HG02623 (cell line): ENCODE measurements around the gene ARHGAP33.
"Not testable (repeated sequence)": the region's sequence is repeated elsewhere in the genome, so short reads cannot be mapped to it uniquely, and the experiment has no call there.

Experiments
- ATAC-seq: cut with Tn5 transposase; IDR thresholded peaks from one replicate; pipeline ENCODE4 v1.9.1; 2021; ENCODE audit warnings: moderate library complexity; ENCODE audit not compliant: unreplicated experiment

The ARHGAP33 gene

DNA sequence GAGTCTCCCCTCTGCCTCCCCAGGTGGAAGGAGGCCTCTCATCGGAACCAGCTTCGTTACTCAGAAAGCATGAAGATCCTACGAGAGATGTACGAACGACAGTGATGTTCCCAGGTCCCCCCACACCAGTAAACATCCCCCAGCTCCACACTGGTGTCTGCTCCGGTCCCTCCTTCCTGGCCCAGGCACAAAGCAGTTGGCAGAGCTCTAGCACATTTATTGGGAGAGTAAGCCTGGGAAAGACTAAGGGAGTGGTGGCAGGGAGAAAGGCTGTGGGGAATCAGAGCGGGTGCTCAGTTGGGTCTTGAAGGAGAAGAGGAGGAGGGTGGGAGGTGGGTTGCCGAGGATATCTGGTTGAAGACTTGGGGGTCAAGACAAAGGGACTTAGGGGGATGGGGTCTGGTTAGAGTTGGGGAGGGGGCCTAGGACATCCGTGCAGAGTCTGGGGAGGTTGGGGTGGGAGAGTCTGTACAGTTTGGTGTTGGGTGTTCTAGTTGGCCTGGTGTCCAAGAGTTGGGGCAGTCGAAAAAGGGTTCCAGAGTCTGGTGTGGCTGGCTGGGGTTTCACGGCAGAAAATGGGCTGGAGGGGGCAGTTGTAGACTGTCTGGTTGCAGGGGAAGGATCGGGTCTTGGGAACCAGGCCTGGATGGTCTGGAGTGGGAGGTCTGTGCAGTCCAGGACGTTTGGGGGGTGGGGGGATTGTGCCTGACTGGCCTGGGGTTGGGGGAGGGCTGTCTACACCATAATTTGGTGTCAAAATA is 20.8 kb upstream of the ARHGAP33 start:
- ATAC-seq = no peak

DNA sequence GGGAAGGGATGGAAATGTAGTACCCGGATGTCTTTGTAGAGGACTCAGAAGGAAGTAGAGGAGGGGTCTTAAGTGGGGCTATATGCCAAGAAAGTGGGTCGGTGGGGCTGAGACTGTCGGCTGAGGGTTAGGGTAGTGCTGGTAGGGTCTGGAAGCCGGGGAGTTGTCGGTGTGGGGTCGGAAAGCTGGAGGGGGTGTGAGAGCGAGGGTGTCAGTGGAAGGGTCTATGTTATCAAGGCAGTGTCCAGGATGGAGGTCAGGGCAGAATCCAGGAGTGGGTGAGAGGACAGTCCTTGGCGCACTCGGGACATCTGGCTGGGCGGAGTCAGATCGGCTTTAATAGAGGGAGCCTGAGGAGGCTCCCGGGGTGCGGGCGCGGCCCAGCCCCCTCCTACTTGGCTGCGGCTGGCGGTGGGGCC is 20.2 kb upstream of the ARHGAP33 start:
- ATAC-seq = no peak

DNA sequence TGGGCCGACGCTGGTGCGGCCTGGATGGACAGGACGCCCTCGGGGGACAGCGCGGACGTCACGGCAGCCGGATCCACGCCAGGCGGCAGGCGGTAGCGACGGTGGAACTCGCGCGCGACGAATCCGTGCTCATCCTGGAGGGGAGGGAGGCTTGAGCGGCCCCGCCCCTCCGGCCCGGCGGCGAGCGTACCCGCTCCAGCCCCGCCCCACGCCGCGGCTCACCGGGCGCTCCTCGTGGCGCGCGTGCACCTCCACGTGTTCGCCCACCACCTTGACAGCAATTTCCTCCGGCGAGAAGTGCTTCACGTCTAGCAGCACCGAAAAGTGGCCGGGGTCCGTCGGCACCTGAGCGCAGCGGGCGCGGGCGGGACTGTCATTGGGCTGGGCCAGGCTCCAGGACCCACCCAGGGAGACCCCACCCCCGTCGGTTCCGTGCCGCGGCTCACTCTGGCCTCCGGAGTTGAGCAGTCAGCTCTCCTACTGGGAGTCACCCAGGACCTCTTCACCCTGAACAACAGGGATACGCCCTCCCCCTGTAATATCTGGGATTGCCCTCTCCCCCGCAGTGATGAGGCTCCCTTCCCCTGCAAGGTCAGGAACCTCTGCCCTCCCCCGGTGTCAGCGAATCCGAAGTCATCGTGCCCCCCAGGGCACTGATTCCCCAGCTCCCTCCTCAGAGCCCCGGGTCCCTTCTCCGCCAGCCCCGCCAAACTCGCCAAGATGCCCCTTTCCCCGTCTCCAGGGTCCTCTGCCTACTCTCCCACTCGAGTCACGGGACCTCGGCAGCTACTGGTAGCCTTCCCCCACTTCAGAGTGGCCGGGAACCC is 19.6 kb upstream of the ARHGAP33 start:
- no peak for ATAC-seq

DNA sequence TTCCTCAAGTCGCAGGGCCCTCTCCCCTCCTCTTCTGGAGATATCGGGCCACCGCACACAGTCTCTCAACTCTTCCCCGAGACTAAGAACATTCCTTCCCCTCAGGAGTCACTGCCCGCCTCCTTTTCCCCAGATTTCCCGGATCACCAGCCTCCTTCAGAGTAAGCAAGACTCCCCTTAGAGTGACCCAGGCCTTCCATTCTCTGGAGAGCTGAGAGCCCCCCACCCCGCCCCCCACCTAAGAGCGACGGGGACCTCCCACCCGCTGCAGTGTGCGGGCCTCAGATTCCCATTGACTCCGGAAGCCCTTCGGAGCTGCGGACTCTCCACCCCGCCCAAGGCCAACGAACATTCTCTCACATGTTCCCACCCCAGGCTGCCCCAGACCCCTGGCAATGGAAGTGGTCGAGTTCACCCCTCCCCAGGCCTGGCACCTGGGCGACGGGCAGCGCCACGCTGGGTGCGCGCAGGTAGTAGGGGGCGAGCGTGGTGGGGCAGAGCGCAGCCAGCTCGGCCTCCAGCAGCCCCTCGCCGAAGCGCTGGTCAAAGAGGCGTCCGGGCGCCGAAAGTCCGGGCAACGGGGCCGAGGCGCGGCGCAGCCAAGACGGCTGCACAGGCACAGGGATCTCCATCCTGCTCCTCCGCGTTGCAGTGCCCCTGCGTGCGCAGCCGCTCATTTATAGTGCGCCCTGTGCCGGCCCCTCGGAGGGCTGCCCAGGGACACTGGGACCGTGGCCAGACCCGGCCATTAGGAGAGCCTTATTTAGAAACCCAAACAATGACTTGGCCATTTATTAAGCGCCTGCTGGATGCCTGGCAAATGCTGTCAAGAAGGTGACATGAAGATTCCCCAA is 18.8 kb upstream of the ARHGAP33 start, which contains the start of gene HSPB6:
Gene HSPB6 (minus strand): TSS at position 653 of the 854 bp plus-strand sequence. CDS start 21 bp downstream, at position 632.
- ATAC-seq = no peak

DNA sequence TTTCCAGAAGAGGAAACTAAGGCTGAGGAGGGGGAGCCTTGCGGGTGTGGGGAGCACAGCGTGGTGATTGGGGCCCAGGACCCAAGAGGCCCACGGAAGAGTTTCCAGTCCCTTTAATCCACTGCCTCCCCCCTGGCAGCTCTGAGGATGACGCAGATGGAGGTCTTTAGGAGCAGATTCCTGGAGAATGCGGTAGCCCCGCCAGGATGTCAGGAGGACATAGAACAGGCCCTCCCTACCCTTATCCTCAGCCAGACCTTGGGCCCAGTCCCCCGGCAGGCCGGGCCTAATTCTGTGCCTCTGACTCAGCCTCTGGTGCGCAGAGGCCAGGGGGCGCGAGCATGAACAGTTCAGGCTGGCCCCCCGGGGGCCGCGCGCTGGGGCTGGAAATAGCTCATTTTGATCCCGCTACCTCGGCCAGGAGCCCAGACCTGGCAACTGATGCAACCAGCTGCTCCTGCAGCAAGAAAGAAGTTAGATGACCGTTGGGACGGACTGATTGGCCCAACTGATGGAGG is 18.1 kb upstream of the ARHGAP33 start:
- ATAC-seq = no peak

DNA sequence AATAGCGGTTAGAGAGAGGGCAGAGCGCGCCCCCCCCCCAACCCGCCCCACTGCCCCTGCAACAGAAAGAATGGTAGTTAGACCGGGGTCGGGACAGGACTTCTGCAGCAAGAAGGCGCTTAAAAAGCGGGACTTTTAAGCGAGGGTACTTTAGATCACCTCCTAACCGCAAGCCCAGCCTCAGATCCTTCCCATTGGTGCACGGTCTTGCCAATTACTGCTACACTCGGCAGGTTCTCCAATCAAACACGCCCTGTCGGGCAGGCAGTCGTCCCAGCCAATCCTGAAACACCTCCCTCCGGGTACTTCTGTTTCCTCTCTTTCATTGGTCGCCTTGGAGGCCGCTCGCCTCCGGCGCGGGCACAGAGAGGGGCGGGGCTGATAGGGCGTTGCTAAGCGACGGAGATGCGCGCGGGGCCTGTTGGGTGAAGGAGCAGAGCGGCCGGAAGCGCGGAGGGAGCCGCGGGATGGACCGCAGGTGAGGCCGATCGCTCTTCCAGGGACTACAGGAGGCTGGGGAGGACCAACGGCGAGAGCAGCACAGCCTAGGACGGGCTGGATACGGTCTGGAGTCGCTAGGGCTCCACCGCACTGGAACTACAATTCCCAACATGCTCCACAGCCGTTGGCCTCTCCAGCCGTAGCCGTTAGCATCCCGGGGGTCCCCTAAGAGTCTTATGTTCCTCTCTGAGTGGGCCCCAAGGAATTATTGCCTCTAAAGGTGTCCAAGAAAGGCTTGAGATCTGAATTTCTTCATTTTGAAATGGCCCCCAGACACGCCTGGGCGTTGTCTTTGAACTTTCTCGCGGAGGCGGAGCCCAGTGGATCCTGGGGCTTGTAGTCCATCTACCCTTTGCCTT is 17.4 kb upstream of the ARHGAP33 start, which contains the start of gene PROSER3:
Gene PROSER3 (plus strand): TSS at position 428 of the 860 bp plus-strand sequence. CDS start 40 bp downstream, at position 468.
- ATAC-seq = peak; percentile 94

DNA sequence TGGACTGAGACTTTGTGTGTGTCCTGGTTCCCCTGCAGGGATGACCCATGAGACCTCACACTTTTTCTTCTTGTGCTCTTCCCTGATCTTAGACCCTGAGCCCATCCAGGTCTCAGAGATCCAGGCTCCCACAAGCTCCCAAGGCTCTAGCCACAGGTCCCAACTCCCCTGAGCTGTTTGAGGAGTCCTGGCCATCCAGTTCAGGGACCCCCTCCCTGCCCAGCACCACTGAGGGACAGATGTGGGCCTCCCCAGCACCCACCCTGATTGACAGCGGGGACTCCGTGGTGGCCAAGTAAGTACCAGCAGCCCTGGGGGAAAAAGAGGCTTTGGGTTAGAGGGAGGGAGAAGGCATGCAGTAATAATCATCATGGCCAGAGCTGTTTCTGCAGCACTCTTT is 15.7 kb upstream of the ARHGAP33 start:
- no peak for ATAC-seq

DNA sequence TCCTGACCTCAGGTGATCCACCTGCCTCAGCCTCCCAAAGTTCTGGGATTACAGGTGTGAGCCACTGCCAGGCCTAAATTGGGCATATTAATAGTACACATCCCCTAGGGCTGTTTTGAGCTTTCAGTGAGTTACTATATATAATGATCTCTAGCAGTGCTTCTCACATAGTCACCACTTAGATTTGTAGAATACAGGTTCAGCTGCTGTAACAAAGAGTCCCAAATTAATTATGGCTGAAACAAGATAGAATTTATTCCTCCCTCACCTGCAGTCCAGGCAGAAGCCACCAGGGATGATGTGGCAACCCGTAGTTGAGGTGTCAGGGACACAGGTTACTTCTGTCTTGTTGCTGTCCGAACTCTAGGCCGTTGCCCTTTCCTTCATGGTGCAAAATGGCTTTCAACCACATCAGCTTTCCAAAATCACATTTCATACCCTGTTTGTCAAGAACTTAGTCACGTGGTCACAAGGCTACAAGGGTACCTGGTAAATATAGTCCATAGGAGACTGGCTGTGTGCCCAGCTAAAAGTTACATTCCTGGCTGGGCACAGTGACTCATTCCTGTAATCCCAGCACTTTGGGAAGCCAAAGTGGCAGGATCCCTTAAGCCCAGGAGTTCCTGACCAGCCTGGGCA is 14.5 kb upstream of the ARHGAP33 start:
- no peak for ATAC-seq

DNA sequence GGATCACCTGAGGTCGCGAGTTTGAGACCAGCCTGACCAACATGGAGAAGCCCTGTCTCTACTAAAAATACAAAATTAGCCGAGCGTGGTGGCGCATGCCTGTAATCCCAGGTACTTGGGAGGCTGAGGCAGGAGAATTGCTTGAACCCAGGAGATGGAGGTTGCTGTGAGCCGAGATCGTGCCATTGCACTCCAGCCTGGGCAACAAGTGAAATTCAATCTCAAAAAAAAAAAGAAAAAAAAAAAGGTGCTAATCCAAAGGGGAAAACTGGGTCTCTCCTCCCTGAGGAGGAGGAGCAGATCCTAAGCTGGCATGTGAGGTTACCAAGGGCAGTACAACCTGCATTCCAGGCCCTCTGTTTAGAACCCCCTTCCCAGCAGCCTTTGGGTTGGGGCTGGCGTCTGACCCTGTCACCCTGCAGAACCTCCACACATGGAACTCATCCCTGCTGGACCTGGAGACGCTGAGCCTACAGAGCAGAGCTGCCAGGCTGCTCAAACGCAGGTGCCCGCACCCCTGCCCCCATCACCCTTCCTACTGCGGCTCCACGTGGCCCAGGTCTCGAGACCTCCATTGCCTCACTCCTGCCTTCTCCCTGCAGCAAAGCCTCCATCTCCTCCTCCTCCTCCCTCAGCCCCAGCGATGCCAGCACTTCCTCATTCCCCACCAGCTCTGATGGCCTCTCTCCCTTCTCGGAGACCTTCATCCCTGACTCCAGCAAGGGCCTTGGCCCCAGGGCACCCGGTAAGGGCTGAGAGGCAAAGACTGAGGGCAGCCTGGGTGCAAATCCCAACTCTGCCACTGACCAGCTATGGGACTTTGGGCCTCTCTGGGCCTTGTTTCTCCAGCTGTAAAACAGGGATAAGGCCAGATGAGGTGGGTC is 10.7 kb upstream of the ARHGAP33 start:
- ATAC-seq = no peak

DNA sequence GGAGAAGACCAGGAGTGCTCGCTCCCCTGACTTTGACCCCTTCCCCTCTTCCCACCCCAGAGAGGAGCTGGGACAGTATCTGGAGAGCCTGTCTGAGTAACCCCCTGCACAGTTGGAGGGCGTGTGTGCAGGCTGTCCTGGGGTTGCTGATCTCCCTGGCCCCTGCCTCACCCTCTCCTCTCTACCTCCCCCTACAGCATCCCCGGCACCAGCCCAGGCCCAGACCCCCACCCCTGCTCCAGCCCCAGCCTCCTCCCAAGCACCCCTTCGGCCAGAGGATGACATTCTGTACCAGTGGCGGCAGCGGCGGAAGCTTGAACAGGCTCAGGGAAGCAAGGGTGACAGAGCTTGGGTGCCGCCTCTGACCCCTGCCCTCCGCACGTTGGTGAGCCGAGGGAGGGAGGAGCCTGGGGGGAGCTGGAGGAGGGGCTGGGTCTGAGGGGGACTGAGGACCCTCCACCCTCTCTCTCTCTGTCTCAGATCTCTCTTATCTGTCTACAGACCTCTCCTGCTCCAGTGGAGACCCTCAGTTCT is 8.7 kb upstream of the ARHGAP33 start:
- no peak for ATAC-seq

DNA sequence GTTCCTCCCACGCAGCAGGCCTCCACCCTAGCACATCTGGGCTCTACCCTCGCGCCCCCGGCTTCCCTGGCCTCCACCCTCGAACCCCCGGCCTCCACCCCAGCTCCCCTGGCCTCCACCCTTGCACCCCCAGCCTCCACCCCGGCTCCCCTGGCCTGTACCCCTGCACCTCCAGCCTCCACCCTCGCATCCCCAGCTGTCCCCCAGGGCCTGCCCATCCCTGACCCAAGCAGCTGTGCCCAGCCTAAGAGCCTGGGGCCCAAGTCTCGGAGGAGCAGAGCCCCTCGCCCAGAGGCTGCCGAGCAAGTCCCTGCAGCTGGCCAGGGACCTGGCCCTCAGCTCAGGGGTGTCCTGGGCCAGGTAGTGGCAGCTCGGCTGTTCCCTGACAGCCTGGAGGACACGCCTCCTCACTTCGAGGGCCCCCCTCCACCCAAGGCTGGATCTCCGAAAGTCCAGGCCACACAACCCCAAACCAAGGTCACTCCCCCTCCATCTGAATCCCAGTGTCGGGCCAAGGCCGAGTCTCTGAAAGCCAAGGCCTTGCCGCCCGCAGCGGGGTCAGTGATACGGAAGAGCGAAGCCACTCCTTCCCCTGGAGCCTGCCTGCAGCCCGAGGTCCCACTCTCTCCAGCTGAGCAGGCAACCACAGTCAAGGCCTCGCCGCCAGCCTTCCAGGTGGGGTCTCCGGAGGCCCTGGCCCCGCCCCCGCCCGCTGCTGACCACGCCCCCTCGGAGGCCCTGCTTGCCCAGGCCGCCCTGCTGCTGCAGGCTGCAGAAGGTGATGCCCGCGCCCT is 7.9 kb upstream of the ARHGAP33 start:
- ATAC-seq = no peak

DNA sequence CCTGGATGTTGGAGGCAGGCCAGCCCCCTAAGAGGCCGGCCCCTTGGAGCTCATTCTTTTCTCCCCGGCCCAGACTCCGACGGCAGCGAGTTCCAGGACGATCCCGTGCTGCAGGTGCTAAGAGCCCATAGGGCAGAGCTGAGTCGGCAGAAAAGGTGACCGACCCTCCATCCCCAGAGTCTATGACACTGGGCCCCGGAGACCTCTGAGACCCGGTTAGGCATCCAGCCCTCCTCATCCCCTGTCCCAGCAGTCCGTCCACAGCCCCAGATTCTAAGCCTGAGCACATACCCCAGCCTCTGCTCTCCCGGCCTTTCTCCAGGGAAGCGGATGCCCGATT is 7.3 kb upstream of the ARHGAP33 start:
- no peak for ATAC-seq

DNA sequence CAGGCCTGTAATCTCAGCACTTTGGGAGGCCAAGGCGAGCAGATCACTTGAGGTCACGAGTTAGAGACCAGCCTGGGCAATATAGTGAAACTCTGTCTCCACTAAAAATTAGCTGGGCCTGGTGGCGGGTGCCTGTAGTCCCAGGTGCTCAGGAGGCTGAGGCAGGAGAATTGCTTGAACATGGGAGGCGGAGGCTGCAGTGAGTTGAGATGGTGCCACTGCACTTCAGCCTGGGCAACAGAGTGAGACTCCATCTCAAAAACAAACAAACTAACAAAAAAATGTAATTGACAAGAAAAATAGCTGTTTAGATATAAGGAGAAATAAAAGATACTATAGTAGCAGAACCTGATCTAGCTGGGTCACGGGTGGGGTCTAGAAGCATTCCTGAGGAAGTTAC is 3.0 kb upstream of the ARHGAP33 start:
- ATAC-seq = not testable (repeated sequence)

DNA sequence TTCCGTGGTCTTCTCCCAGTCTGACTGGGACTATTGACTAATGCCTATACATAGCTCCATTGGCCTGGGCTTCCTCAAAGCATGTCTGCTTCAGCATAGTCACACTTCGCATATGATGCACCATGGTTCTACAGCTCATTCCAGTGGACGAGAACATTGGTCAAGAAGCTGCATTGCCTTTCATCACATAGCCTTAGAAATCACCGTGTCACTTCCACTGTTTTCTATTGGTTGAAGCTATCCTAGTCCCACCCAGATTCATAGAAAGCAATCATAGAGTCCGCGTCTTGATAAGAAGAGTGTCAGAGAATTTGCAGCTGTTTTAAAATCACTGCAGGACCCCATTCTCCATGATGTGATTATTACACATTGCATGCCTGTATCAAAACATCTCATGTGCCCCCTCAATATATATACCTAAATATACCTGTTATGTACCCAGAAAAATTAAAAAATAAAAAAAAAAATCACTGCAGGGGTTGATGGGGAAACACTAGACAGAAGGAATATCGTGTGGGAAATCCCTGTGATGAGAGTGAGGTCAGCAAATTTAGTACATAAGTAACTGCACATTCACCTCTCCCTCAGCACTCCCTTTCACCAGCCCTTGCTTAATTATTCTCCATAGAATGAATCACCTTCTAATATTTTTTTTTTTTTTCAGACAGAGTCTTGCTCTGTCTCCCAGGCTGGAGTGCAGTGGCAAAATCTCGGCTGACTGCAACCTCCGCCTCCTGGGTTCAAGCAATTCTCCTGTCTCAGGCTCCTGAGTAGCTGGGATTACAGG is 2.2 kb upstream of the ARHGAP33 start:
- no peak for ATAC-seq

DNA sequence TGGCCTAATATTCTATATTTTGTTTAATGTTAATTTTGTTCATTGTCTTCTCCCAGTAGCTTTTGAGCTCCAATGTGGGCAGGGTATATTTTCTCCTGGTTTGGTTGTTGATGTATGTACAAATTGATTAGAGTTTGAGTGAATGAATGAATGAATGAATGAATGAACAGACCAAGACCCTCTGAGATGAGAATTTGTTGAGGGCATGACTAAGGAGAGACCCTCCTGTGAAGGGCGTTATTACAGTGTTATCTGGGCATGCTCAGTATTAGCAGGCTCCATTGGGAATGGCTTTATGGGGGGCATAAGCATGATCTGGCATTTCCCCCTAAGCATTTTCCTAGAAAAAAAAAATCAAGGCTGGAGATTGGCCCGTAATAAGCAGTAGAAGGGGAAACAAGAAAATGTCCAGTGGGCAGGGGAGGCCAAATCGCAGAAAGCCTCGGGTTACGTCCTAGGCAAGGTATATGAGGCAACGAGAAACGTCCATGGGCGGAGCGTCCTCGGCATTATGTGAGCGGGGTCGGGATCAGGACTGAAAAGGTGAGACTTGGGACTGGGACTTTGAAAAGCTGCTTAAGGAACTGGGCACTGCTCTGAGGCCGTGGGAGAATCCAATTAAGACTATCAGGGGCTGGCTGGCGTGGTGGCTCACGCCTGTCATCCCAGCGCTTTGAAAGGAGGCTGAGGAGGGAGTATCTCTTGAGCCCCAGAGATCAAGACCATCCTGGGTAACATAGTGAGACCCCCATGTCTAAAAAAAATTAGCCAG is 904 bp upstream of the ARHGAP33 start:
- no peak for ATAC-seq

DNA sequence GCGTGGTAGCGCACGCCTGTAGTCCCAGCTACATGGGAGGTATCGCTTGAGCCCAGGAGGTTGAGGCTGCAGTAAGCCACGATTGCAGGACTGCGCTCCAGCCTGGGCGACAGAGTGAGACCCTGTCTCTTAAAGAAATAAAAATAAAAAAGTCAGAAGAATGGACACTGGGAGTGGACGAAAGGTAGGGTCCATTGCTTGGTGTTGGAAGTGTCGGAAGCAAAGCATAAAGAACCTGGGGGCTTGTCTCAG is 392 bp upstream of the ARHGAP33 start:
- ATAC-seq = no peak
